Body of pancreas (tissue), 4 donors: Measurements from ENCODE around the gene MRPL24. TPM values are rescaled to one million over a fixed set of nuclear protein-coding genes. Genes with fewer than 3 reads are reported as not detected.

ENCODE experiments used
- ATAC-seq: fragments of 150-250 bp; one replicate; pipeline ENCODE4 v1.9.1; 2016
- DNase-seq, 4 donors: peaks; one replicate each; pipeline ENCODE4 v3.0.0-alpha.2; 2019
- H3K27ac ChIP-seq, 4 donors: fragments of 200-600 bp; sonication (generic); 1 replicate in 3 of 4; 2 replicates in 1 of 4; pipeline versions ENCODE4 v1.5.1 to v1.6.1; 2016 to 2019; ENCODE audit warnings: mild to moderate bottlenecking in 1 of 4, mixed read lengths in 1 of 4, moderate library complexity in 1 of 4
- H3K27me3 ChIP-seq, 2 donors: fragments of 200-600 bp; sonication (generic); one replicate each; pipeline ENCODE4 v1.6.0; 2016; ENCODE audit warnings: mild to moderate bottlenecking in 1 of 2
- H3K36me3 ChIP-seq, 2 donors: fragments of 200-600 bp; sonication (generic); replicated peaks in 1 of 2; 2 replicates each; pipeline ENCODE4 v1.5.1; 2016; ENCODE audit warnings: low read depth in 2 of 2; ENCODE audit not compliant: insufficient read depth in 1 of 2
- H3K4me1 ChIP-seq: fragments of 200-600 bp; sonication (generic); one replicate; pipeline ENCODE4 v1.6.0; 2016
- H3K4me3 ChIP-seq, 2 donors: fragments of 200-600 bp; sonication (generic); 1 replicate in 1 of 2; 2 replicates in 1 of 2; pipeline ENCODE4 v1.5.1; 2016 to 2019
- H3K9me3 ChIP-seq, 3 donors: fragments of 200-600 bp; sonication (generic); 1 replicate in 2 of 3; 2 replicates in 1 of 3; pipeline ENCODE4 v1.5.1; 2016
- CTCF ChIP-seq, 7 experiments: fragments of 450-650 bp in 4 of 7; fragments of 200-600 bp in 3 of 7; sonication (generic) in 3 of 7; IDR thresholded peaks; one replicate each; pipeline ENCODE4 v1.5.1; 2016 to 2019; ENCODE audit warnings: antibody characterized with exemption in 7 of 7
- POLR2A ChIP-seq, 3 donors: fragments of 450-650 bp; IDR thresholded peaks; one replicate each; pipeline ENCODE4 v1.6.1; 2016; ENCODE audit warnings: antibody characterized with exemption in 3 of 3, mild to moderate bottlenecking in 2 of 3
- WGBS, 2 donors: methylation state at CpG; one replicate each; pipeline ENCODE4 v1.1.5; 2017; 5-methylcytosine and 5-hydroxymethylcytosine counted together
- intact Hi-C: fragments of 100-400 bp; cut with DNase I; formaldehyde crosslinking; loops from one replicate; pipeline ENCODE4 v1.15.1; 2023
- total RNA-seq, 2 donors: library from RNA; depleted of rRNA; stranded (reverse); fragments of >200 nt; gene quantifications; one replicate each; pipeline ENCODE4 v1.1.0, GENCODE V29; 2016

The MRPL24 gene
- total RNA-seq, 2 donors from 2014 or later = 25.2 to 62.0 TPM

GRCh38 chr1:156693848-156694689, 46.8 kb downstream of the MRPL24 start:
- intact Hi-C loops = loop anchor here (10.0 kb wide), 1 partner anchor 191 kb away; no protein-coding TSS in a partner anchor
- H3K27ac ChIP-seq = no peak overlapping the region
- 75 to 85% methylated on average over 9 to 12 of the region's 12 CpGs for WGBS, 2 donors
- H3K9me3 ChIP-seq = no peaks in the 10 kb centered on the region
- no peak overlapping the region for H3K4me3 ChIP-seq
- no peaks in the 10 kb centered on the region for H3K36me3 ChIP-seq
- DNase-seq (peak in 1 of 4 donors; percentile 24), ATAC-seq (no peak)
- TF ChIP-seq CTCF (IDR thresholded peaks at IDR 0.05) = no peak
- no peak for TF ChIP-seq POLR2A (IDR thresholded peaks at IDR 0.05)
- H3K4me1 ChIP-seq = peaks cover 30% of the 10 kb centered on the region
- no peaks in the 10 kb centered on the region for H3K27me3 ChIP-seq

GRCh38 chr1:156692925-156693847, 47.7 kb downstream of the MRPL24 start:
- H3K4me1 ChIP-seq = peaks cover 30% of the 10 kb centered on the region
- DNase-seq = peak; percentile 67 to 84 (median 84)
- 44 to 62% methylated on average over 13 to 15 of the region's 16 CpGs for WGBS, 2 donors
- no peak for TF ChIP-seq CTCF (IDR thresholded peaks at IDR 0.05)
- H3K9me3 ChIP-seq = no peaks in the 10 kb centered on the region
- H3K27ac ChIP-seq = peak overlapping the region in 1 of 4 donors; percentile 6
- H3K36me3 ChIP-seq = no peaks in the 10 kb centered on the region
- no peak overlapping the region for H3K4me3 ChIP-seq
- ATAC-seq = peak; percentile 75
- H3K27me3 ChIP-seq = no peaks in the 10 kb centered on the region
- intact Hi-C loops = loop anchor here (10.0 kb wide), 1 partner anchor 192 kb away; no protein-coding TSS in a partner anchor

GRCh38 chr1:156692441-156692924, 48.4 kb downstream of the MRPL24 start:
- H3K27me3 ChIP-seq = no peaks in the 10 kb centered on the region
- intact Hi-C loops = loop anchor here (10.0 kb wide), 1 partner anchor 192 kb away; no protein-coding TSS in a partner anchor

More at GRCh38 chr1:156692441-156692924, 48.4 kb downstream of the MRPL24 start:
- ATAC-seq (peak; percentile 45), DNase-seq (peak in 2 of 4 donors; percentile 62 to 69)
- peak overlapping the region in 1 of 4 donors; percentile 6 for H3K27ac ChIP-seq
- no peaks in the 10 kb centered on the region for H3K36me3 ChIP-seq
- TF ChIP-seq CTCF (IDR thresholded peaks at IDR 0.05) (no peak), POLR2A (IDR thresholded peaks at IDR 0.05) (no peak)
- no peak overlapping the region for H3K4me3 ChIP-seq
- 15 to 16% methylated on average over 12 to 13 of the region's 13 CpGs for WGBS, 2 donors
- H3K9me3 ChIP-seq = no peaks in the 10 kb centered on the region
- H3K4me1 ChIP-seq = peaks cover 30% of the 10 kb centered on the region
